HCT116 (cell line): ENCODE results near the gene TRAIP.

Source experiments
- CTCF ChIP-seq, 3 experiments: fragments of 200-600 bp in 1 of 3; sonication (generic) in 1 of 3; IDR thresholded peaks in 2 of 3; conservative IDR thresholded peaks in 1 of 3; 2 replicates each; pipeline ENCODE4 v1.5.1; 2012 to 2017; ENCODE audit warnings: low read depth in 2 of 3, low read length in 2 of 3, antibody characterized with exemption in 1 of 3, borderline replicate concordance in 1 of 3, control low read depth in 1 of 3, mild to moderate bottlenecking in 1 of 3, mixed read lengths in 1 of 3, mixed run types in 1 of 3, moderate library complexity in 1 of 3; ENCODE audit not compliant: insufficient read depth in 1 of 3
- EZH2 ChIP-seq: fragments of 200-600 bp; sonication (generic); IDR thresholded peaks from 2 replicates; pipeline ENCODE4 v1.6.1; 2017; ENCODE audit warnings: antibody characterized with exemption, mixed run types
- EZH2phosphoT487 ChIP-seq: fragments of 200-600 bp; IDR thresholded peaks from 2 replicates; pipeline ENCODE4 v1.6.1; 2018; ENCODE audit warnings: antibody characterized with exemption, borderline replicate concordance
- MAX ChIP-seq: IDR thresholded peaks from 2 replicates; pipeline ENCODE4 v1.6.1; 2012
- POLR2A ChIP-seq: IDR thresholded peaks from 2 replicates; pipeline ENCODE4 v1.7.0; 2011; ENCODE audit warnings: borderline replicate concordance; ENCODE audit not compliant: insufficient read depth, insufficient read length; ENCODE audit errors: extremely low read depth
- POLR2AphosphoS5 ChIP-seq: IDR thresholded peaks from 2 replicates; pipeline ENCODE4 v1.6.1; 2011; ENCODE audit warnings: mild to moderate bottlenecking, low read depth, low read length, moderate library complexity
- RAD21 ChIP-seq: IDR thresholded peaks from 2 replicates; pipeline ENCODE4 v1.6.1; 2012; ENCODE audit warnings: low read depth, mild to moderate bottlenecking
- TCF7L2 ChIP-seq: IDR thresholded peaks from 2 replicates; pipeline ENCODE4 v1.7.0; 2011; ENCODE audit warnings: borderline replicate concordance, inconsistent platforms; ENCODE audit not compliant: insufficient read depth, insufficient read length; ENCODE audit errors: extremely low read depth
- ZNF274 ChIP-seq: fragments of 200-500 bp; sonication (Bioruptor generic); IDR thresholded peaks from 2 replicates; pipeline ENCODE4 v1.6.1; 2014; ENCODE audit warnings: mild to moderate bottlenecking, low read depth, low read length, inconsistent platforms
- TF ChIP-seq, protein P1 (sequence below): IDR thresholded peaks from 2 replicates; pipeline ENCODE4 v1.6.1; 2012; ENCODE audit warnings: low read depth
- TF ChIP-seq, protein P2 (sequence below): IDR thresholded peaks from 2 replicates; pipeline ENCODE4 v1.6.1; 2012

GRCh38 chr3:49787536-49787935 is 68.8 kb downstream of the TRAIP start:
- no peak for TF ChIP-seq EZH2
- TF ChIP-seq MAX, result no peak
- TF ChIP-seq CTCF (IDR thresholded peaks at IDR 0.05 in 2 of 3, conservative IDR thresholded peaks at IDR 0.05 in 1 of 3; ENCODE audit: borderline replicate concordance in 1 of 3, insufficient read depth in 1 of 3, low read depth in 2 of 3, low read length in 2 of 3), result no peak
- TF ChIP-seq, protein P1, sequence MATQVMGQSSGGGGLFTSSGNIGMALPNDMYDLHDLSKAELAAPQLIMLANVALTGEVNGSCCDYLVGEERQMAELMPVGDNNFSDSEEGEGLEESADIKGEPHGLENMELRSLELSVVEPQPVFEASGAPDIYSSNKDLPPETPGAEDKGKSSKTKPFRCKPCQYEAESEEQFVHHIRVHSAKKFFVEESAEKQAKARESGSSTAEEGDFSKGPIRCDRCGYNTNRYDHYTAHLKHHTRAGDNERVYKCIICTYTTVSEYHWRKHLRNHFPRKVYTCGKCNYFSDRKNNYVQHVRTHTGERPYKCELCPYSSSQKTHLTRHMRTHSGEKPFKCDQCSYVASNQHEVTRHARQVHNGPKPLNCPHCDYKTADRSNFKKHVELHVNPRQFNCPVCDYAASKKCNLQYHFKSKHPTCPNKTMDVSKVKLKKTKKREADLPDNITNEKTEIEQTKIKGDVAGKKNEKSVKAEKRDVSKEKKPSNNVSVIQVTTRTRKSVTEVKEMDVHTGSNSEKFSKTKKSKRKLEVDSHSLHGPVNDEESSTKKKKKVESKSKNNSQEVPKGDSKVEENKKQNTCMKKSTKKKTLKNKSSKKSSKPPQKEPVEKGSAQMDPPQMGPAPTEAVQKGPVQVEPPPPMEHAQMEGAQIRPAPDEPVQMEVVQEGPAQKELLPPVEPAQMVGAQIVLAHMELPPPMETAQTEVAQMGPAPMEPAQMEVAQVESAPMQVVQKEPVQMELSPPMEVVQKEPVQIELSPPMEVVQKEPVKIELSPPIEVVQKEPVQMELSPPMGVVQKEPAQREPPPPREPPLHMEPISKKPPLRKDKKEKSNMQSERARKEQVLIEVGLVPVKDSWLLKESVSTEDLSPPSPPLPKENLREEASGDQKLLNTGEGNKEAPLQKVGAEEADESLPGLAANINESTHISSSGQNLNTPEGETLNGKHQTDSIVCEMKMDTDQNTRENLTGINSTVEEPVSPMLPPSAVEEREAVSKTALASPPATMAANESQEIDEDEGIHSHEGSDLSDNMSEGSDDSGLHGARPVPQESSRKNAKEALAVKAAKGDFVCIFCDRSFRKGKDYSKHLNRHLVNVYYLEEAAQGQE, result no peak
- no peak for TF ChIP-seq ZNF274
- TF ChIP-seq POLR2A, result no peak
- no peak for TF ChIP-seq POLR2AphosphoS5
- TF ChIP-seq RAD21, result no peak
- no peak for TF ChIP-seq TCF7L2
- TF ChIP-seq EZH2phosphoT487, result no peak
- TF ChIP-seq, protein P2, sequence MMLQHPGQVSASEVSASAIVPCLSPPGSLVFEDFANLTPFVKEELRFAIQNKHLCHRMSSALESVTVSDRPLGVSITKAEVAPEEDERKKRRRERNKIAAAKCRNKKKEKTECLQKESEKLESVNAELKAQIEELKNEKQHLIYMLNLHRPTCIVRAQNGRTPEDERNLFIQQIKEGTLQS, result no peak
